Ureter (tissue), 1 donor: ENCODE measurements around the gene CABCOCO1. TPM values are rescaled to one million over a fixed set of nuclear protein-coding genes. Genes with fewer than 3 reads are reported as not detected.

Experiments used
- DNase-seq: peaks from one replicate; pipeline ENCODE4 v3.0.0-alpha.2; 2020; ENCODE audit warnings: low spot score
- total RNA-seq: library from RNA; stranded (reverse); gene quantifications from one replicate; pipeline ENCODE4 v1.2.4, GENCODE V29; 2023
- donor health status: DM: yes; HTN: yes; CAD: no.

CABCOCO1 gene
- total RNA-seq, 1 donor from 2014 or later = 1.0 TPM

- no peak for DNase-seq
Observed at GRCh38 chr10:61754587-61755550, 92.1 kb downstream of the CABCOCO1 start.

- no peak for DNase-seq
Observed at GRCh38 chr10:61757001-61757400, 94.3 kb downstream of the CABCOCO1 start.

- DNase-seq = no peak
Observed at GRCh38 chr10:61757525-61758397, 95.0 kb downstream of the CABCOCO1 start.

DNA sequence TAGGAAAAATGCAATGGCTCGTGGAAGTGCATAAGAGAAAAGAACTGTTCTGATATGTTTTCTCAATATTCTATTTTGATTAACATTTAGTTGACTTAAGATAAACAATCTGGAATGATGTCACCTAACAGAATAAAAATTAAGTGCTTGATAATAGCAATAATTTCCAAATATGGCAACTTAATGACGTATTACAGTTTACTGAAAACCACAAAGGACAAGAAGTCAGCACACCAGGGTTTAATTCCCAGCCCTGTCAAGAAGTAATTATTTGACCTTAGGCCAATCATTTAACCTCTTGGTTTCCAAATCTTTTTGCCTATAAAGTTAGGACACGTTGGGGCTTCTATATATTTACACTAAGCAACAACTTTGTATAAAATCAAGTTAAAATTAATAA, 95.7 kb downstream of the CABCOCO1 start:
- DNase-seq = no peak

- DNase-seq = no peak
Observed at GRCh38 chr10:61759751-61760150, 97.0 kb downstream of the CABCOCO1 start.

- DNase-seq = no peak
Observed at GRCh38 chr10:61760943-61761824, 98.5 kb downstream of the CABCOCO1 start.

DNA sequence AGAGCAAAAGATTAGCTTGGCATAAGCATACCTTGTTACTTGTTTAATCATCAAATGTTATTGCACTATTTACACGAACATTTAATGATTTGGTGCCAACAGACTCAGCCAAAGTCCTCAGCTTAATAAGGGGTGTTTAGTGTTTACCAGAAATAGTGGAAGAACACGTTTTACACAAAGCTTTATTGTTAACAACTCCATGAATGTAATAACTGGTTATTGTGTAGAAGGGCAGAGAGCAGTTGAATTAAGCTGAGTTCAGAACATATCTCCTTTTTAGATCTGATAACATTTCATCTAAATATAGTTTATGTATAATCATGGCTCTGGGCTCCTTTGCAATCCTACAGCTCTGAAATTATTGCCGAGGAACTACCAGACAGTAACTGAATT, 99.1 kb downstream of the CABCOCO1 start:
- no peak for DNase-seq

DNA sequence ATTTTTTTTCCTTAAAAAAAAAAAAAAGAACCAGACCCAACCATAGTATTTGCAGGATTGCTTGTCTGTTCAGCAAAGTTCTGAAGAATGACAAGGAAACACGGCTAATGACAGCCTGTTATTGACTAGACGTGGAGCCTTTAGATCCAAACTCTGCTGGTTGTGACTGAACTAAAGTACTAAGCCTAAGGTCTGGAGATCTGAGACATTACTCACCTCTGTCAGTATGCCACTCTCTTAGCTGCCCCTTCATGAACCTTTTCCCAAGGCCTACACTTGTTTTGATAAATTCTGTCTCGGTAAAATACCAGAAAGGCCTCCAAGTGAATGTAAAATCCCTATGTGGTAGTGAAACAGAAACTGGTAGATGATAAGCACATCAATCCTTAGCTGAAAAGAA, 101.0 kb downstream of the CABCOCO1 start:
- no peak for DNase-seq

- no peak for DNase-seq
Observed at GRCh38 chr10:61764486-61764885, 101.8 kb downstream of the CABCOCO1 start.

GRCh38 chr10:61765176-61766087, 102.7 kb downstream of the CABCOCO1 start:
- no peak for DNase-seq

GRCh38 chr10:61766927-61767326, 104.2 kb downstream of the CABCOCO1 start:
- no peak for DNase-seq

DNA sequence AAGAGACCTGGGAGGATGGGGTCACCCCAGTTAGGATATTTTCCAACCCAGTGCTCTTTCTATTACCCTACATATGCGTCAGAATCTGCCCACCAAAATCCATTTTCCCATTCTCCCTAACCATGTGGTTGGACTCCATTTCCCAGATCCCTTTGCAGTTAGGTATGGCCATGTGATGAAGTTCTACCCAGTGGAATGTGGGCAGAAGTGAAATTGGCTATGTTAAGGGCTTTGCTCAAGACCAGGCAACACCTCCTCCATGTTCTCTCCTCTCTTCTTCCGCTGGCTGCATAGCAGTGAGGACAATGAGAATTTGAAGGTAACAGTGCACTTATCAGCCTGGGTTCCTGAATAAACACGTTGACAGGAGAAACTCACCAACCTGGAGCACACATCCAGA, 111.3 kb downstream of the CABCOCO1 start:
- DNase-seq = no peak

DNA sequence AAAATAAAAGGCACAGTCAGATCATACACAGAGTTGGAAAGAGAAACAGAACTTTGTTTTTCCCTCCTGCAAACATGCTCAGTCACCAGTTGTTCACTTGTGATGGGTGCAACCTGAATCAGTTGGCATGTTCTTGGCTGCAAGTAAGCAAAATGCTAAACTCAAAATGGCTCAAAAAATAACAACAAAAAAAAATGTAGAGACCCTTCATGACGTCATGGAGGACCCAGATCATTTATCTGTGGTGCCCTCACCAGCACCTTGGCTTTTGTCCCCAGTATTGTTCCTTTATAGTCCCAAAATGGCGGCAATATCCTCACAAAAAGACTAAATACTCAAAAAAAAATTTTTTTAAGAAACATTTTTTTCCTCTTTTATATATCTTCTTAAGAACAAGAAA, 112.4 kb downstream of the CABCOCO1 start:
- DNase-seq = no peak

DNA sequence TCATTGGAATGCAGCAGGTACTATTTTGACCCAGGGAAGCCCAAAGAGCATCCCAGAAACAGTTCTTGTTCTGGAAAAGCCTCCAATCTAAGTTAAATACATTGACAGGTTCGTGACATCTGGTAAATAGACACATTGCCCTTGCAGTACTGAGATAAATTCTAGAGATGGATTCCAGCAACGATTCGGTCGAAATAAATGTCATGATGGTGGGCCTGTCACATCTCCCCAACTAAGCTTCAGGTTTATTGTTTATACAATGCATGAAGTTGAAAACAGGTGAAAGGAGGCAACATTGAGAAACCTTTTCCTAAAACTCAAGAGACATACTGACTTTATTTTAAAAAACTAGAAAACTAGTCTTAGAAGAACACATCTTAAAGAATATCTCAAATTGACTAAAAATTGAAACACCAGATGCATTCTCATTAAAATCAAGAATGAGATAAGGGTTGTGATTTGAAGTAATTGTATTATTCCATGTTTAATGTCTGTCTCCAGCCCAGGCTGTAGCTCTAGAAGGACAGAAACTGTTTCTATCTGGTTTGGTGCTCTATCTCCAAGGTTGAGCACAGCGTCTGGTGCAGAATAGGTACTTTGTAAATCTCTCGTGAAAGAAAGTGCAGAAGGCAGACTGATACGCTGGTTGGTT, 114.0 kb downstream of the CABCOCO1 start:
- DNase-seq = no peak

GRCh38 chr10:61778137-61778536, 115.4 kb downstream of the CABCOCO1 start:
- DNase-seq = no peak

DNA sequence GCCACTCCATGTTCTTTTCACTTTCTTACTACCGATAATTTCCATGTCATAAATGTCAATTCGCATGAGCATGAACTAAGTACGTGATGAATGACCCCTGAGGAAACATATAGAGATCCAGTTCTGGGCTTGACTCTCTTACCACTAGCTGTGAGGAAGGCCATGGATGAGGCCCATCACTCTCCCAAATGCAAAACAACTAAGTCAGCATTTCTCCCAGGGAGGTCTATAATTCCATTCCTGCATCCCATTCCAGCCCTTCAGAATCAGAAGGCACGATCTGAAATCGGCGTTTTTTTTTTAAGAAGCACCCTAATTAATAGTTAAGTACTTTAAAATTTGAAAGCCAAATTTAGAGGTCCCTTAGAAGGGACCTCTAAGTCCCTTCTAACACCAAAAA, 116.5 kb downstream of the CABCOCO1 start:
- DNase-seq = no peak

DNA sequence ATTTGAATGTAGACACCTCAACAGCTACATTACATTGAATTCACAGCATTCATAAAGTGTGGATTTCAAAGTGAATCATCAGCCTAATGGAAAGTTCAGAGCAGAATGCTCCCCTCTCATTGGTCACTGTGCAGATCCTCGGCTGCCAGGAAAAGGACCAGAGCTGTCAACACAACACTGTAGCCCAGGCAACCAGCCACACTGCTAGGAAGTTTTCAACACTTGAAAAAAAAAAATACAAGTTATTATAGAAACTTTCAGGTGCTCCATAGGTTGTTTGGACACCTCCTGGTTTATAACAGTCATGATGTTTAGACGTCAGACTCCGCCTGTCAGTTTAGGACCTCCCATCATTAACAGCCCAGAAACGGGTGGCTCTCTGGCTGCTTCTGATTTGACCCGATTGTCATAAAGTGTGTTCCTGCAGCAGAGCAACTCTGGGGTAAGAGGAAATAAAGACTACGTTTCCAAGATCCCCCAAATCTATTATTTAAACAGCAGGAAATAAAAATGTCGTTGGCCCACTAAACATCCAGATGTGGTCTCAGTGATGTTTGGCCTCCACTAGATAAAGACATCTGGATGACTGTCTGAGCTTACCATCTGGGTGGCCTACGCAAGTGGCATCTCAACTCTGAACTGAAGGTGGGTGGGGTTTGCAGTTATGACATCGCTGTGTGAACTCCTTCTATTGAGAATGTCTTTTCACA, 117.4 kb downstream of the CABCOCO1 start:
- DNase-seq = no peak

- no peak for DNase-seq
Observed at GRCh38 chr10:61780732-61781131, 118.0 kb downstream of the CABCOCO1 start.

DNA sequence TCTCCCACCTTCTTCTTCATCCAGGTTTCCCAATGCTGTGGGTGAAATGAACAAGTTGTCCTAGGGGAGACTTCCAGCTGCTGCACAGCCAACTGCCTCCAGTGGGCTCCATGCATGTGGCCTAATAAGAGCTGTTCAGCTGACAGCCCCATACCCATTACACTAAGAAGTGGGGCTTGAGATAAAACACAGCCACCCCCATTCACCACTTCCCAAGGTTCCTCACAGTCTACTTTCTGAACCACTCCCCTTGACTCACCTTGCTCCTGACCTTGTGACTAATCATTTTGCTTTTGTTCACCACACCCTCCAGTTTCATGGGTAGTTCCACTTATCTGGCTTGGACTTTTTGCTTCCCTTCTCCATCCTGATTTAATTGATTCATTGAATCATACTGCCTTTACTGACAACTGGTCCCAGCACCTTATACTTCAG, 119.3 kb downstream of the CABCOCO1 start:
- DNase-seq = no peak
